CD14-positive monocyte (primary cell): ENCODE results near the gene GNAZ. TPM values are rescaled to one million over a fixed set of nuclear protein-coding genes. Genes with fewer than 3 reads are reported as not detected.

Experiments
- DNase-seq, 3 donors: peaks; one replicate each; pipeline ENCODE4 v3.0.0-alpha.2; 2011 to 2022
- H2AFZ ChIP-seq: 2 replicates; pipeline ENCODE4 v1.6.0; 2012; ENCODE audit warnings: mild to moderate bottlenecking, low read depth, low read length, inconsistent platforms; ENCODE audit not compliant: insufficient read depth, poor library complexity, severe bottlenecking
- H3K27ac ChIP-seq, 2 donors: 1 replicate in 1 of 2; 2 replicates in 1 of 2; pipeline ENCODE4 v1.5.1; 2012 to 2013; ENCODE audit warnings: low read length in 2 of 2, control low read depth in 1 of 2, inconsistent platforms in 1 of 2, low read depth in 1 of 2, mild to moderate bottlenecking in 1 of 2
- H3K27me3 ChIP-seq, 2 donors: one replicate each; pipeline versions ENCODE4 v1.6.0 to v1.6.1; 2011 to 2013; ENCODE audit warnings: low read length in 2 of 2; ENCODE audit not compliant: control insufficient read depth in 2 of 2, insufficient read depth in 2 of 2
- H3K36me3 ChIP-seq, 2 donors: replicated peaks in 1 of 2; 1 replicate in 1 of 2; 2 replicates in 1 of 2; pipeline versions ENCODE4 v1.5.1 to v1.6.1; 2012 to 2013; ENCODE audit warnings: low read length in 2 of 2, control low read depth in 1 of 2, inconsistent platforms in 1 of 2, mild to moderate bottlenecking in 1 of 2; ENCODE audit not compliant: insufficient read depth in 2 of 2, control insufficient read depth in 1 of 2
- H3K4me1 ChIP-seq, 2 donors: 1 replicate in 1 of 2; 2 replicates in 1 of 2; pipeline versions ENCODE4 v1.5.1 to v1.6.1; 2012 to 2013; ENCODE audit warnings: low read length in 2 of 2, control low read depth in 1 of 2, inconsistent platforms in 1 of 2, mild to moderate bottlenecking in 1 of 2, moderate library complexity in 1 of 2; ENCODE audit not compliant: insufficient read depth in 2 of 2, control insufficient read depth in 1 of 2
- H3K4me2 ChIP-seq: replicated peaks from 2 replicates; pipeline ENCODE3; 2012; ENCODE audit warnings: low read length, moderate library complexity, mild to moderate bottlenecking; ENCODE audit not compliant: poor library complexity, severe bottlenecking; ENCODE audit errors: extremely low read depth
- H3K4me3 ChIP-seq, 3 experiments: fragments of 200-600 bp in 1 of 3; sonication (generic) in 1 of 3; replicated peaks in 1 of 3; 1 replicate in 2 of 3; 2 replicates in 1 of 3; pipeline ENCODE4 v1.5.1; 2011 to 2013; ENCODE audit warnings: low read length in 3 of 3, mild to moderate bottlenecking in 3 of 3, control low read depth in 2 of 3, low read depth in 2 of 3, inconsistent platforms in 1 of 3, moderate library complexity in 1 of 3
- H3K79me2 ChIP-seq: 2 replicates; pipeline ENCODE4 v1.6.0; 2012; ENCODE audit warnings: mild to moderate bottlenecking, control low read depth, inconsistent platforms, low read length, moderate library complexity; ENCODE audit not compliant: insufficient read depth
- H3K9ac ChIP-seq: 2 replicates; pipeline ENCODE4 v1.6.0; 2017; ENCODE audit warnings: low read length, mild to moderate bottlenecking; ENCODE audit not compliant: insufficient read depth, poor library complexity, severe bottlenecking
- H3K9me3 ChIP-seq, 2 donors: replicated peaks in 1 of 2; 1 replicate in 1 of 2; 2 replicates in 1 of 2; pipeline versions ENCODE4 v1.5.1 to v1.6.1; 2012 to 2013; ENCODE audit warnings: low read length in 2 of 2, control low read depth in 1 of 2; ENCODE audit not compliant: control insufficient read depth in 1 of 2, insufficient read depth in 1 of 2
- H4K20me1 ChIP-seq: 2 replicates; pipeline ENCODE4 v1.6.0; 2012; ENCODE audit warnings: mild to moderate bottlenecking, low read length, control low read depth, moderate library complexity; ENCODE audit not compliant: insufficient read depth
- H3K27ac Mint-ChIP-seq, 7 donors: one replicate each; pipeline ENCODE4 v1.8.0; 2020; ENCODE audit warnings: mild to moderate bottlenecking in 7 of 7, mixed read lengths in 7 of 7, moderate library complexity in 6 of 7, inconsistent platforms in 2 of 7
- H3K27me3 Mint-ChIP-seq, 3 donors: one replicate each; pipeline ENCODE4 v1.8.0; 2021 to 2022; ENCODE audit warnings: low read depth in 3 of 3, mild to moderate bottlenecking in 3 of 3, mixed read lengths in 3 of 3, moderate library complexity in 3 of 3, inconsistent platforms in 1 of 3
- H3K36me3 Mint-ChIP-seq, 2 donors: one replicate each; pipeline ENCODE4 v1.8.0; 2020; ENCODE audit warnings: mixed read lengths in 2 of 2, inconsistent platforms in 1 of 2, mild to moderate bottlenecking in 1 of 2
- H3K4me1 Mint-ChIP-seq: one replicate; pipeline ENCODE4 v1.8.0; 2020; ENCODE audit warnings: mild to moderate bottlenecking, mixed read lengths
- H3K4me3 Mint-ChIP-seq, 2 donors: one replicate each; pipeline ENCODE4 v1.8.0; 2020; ENCODE audit warnings: mild to moderate bottlenecking in 2 of 2, mixed read lengths in 2 of 2, moderate library complexity in 1 of 2
- H3K9me3 Mint-ChIP-seq, 7 donors: one replicate each; pipeline ENCODE4 v1.8.0; 2020 to 2022; ENCODE audit warnings: mixed read lengths in 7 of 7, mild to moderate bottlenecking in 6 of 7, moderate library complexity in 6 of 7, inconsistent platforms in 2 of 7
- CTCF ChIP-seq: fragments of 200-600 bp; IDR thresholded peaks from one replicate; pipeline ENCODE4 v1.8.0; 2022; ENCODE audit warnings: antibody characterized with exemption, mild to moderate bottlenecking
- WGBS: methylation state at CpG from one replicate; pipeline ENCODE4 v1.1.5; 2013; ENCODE audit warnings: missing lambda C conversion rate; ENCODE audit not compliant: insufficient coverage; 5-methylcytosine and 5-hydroxymethylcytosine counted together
- intact Hi-C, 2 donors: fragments of 100-400 bp; cut with micrococcal nuclease; formaldehyde crosslinking; loops; one replicate each; pipeline versions ENCODE4 v1.15.0 to v1.15.1; 2023
- polyA plus RNA-seq, 3 donors: library from polyadenylated mRNA; depleted of rRNA in 1 of 3; unstranded in 2 of 3; stranded (reverse) in 1 of 3; fragments of 300-500 nt in 2 of 3; fragments of >200 nt in 1 of 3; fragmentation: Illumina TruSeq in 2 of 3; gene quantifications; 1 replicate in 2 of 3; 2 replicates in 1 of 3; pipeline ENCODE4 v1.2.3, GENCODE V29; 2012 to 2021

GNAZ gene
- polyA plus RNA-seq, 3 donors: 0.04 to 0.05 TPM; not detected in 1

GRCh38 chr22:23110922-23111527 is 40.7 kb downstream of the GNAZ start:
- intact Hi-C loops: no loop called here

DNA sequence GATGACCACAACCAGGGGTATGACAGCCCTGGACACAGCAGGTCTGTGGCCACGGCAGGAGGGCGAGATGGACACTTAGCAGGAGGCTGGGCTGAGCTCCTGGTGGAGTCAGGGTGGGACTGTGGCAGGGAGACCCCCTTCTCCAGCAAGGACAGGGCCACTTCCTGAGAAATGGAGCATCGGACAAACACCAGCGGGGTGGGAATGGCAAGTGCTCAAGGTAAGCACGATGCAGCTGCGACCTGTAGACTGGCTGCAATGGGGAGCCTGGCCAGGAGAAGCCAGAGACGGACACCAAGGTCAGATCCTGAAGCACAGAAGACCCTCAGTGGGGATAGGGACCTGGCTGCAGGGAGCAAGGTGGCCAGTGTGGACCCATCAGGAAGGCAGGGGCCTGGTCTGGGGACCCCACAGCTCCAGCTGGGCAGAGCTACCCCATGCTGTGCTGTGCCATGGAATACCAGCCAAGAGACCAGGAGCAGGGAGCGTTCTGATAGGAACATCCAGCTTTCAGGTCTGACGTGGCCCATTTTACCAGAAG is 42.2 kb downstream of the GNAZ start:
- 91% methylated on average over 8 of the region's 9 CpGs for WGBS
- H3K36me3 Mint-ChIP-seq: no peaks in the 10 kb centered on the region

More at GRCh38 chr22:23110922-23111527, 40.7 kb downstream of the GNAZ start:
- H3K9ac ChIP-seq: no peak overlapping the region
- TF ChIP-seq CTCF: no peak
- no peak overlapping the region for H3K27ac ChIP-seq
- H3K36me3 ChIP-seq: no peaks in the 10 kb centered on the region
- Mint-ChIP-seq H3K4me1 (no peaks in the 10 kb centered on the region), H3K27me3 (peaks cover 0 to 3% (median 2%) of the 10 kb centered on the region in 3 donors), H3K4me3 (no peak overlapping the region), H3K9me3 (no peaks in the 10 kb centered on the region), H3K36me3 (no peaks in the 10 kb centered on the region), H3K27ac (no peak overlapping the region)
- no peaks in the 10 kb centered on the region for H3K79me2 ChIP-seq
- DNase-seq: no peak
- no peak overlapping the region for H3K4me2 ChIP-seq
- no peak overlapping the region for H2AFZ ChIP-seq
- 93% methylated on average over 11 of the region's 15 CpGs for WGBS
- H3K4me1 ChIP-seq: no peaks in the 10 kb centered on the region
- H3K4me3 ChIP-seq: no peak overlapping the region
- H3K9me3 ChIP-seq: no peaks in the 10 kb centered on the region
- H3K27me3 ChIP-seq: no peaks in the 10 kb centered on the region
- no peaks in the 10 kb centered on the region for H4K20me1 ChIP-seq

More for the DNA sequence above, 42.2 kb downstream of the GNAZ start:
- no peaks in the 10 kb centered on the region for H3K27me3 ChIP-seq
- no peaks in the 10 kb centered on the region for H3K9me3 Mint-ChIP-seq
- no peaks in the 10 kb centered on the region for H4K20me1 ChIP-seq
- intact Hi-C loops: no loop called here
- no peak overlapping the region for H2AFZ ChIP-seq
- H3K4me1 ChIP-seq: no peaks in the 10 kb centered on the region
- no peak for TF ChIP-seq CTCF
- H3K4me3 Mint-ChIP-seq: no peak overlapping the region
- no peak overlapping the region for H3K4me2 ChIP-seq
- H3K27me3 Mint-ChIP-seq: peaks cover 0 to 3% (median 2%) of the 10 kb centered on the region in 3 donors
- no peak for DNase-seq
- no peak overlapping the region for H3K27ac Mint-ChIP-seq
- H3K79me2 ChIP-seq: no peaks in the 10 kb centered on the region
- no peak overlapping the region for H3K9ac ChIP-seq
- no peak overlapping the region for H3K27ac ChIP-seq
- H3K9me3 ChIP-seq: no peaks in the 10 kb centered on the region
- no peaks in the 10 kb centered on the region for H3K4me1 Mint-ChIP-seq
- no peak overlapping the region for H3K4me3 ChIP-seq
- no peaks in the 10 kb centered on the region for H3K36me3 ChIP-seq
